NCI-H69 (cell line): ENCODE data around the gene GCKR.
"Not testable (repeated sequence)": the region's sequence is repeated elsewhere in the genome, so short reads cannot be mapped to it uniquely, and the experiment has no call there.

ENCODE experiments used
- DNase-seq: peaks from one replicate; lab custom pipeline; 2025; lab: John Stamatoyannopoulos, UW

The GCKR gene

GRCh38 chr2:27518113-27518781 lies 21.6 kb downstream of the GCKR start:
- DNase-seq = no peak

GRCh38 chr2:27518782-27519113 lies 22.1 kb downstream of the GCKR start:
- DNase-seq = no peak

- DNase-seq = no peak
Measured at GRCh38 chr2:27520316-27520715, 23.7 kb downstream of the GCKR start.

GRCh38 chr2:27522400-27522945 lies 25.8 kb downstream of the GCKR start:
- no peak for DNase-seq

- DNase-seq = no peak
Measured at GRCh38 chr2:27527182-27527581, 30.5 kb downstream of the GCKR start.

GRCh38 chr2:27531983-27532382 lies 35.3 kb downstream of the GCKR start:
- DNase-seq = no peak

GRCh38 chr2:27537287-27537686 lies 40.6 kb downstream of the GCKR start:
- DNase-seq = no peak

- DNase-seq = not testable (repeated sequence)
Measured at GRCh38 chr2:27538839-27539450, 42.3 kb downstream of the GCKR start.

GRCh38 chr2:27539649-27540048 lies 43.0 kb downstream of the GCKR start:
- DNase-seq = not testable (repeated sequence)

- no peak for DNase-seq
Measured at GRCh38 chr2:27544143-27544821, 47.6 kb downstream of the GCKR start.

- DNase-seq = no peak
Measured at GRCh38 chr2:27545348-27546141, 48.9 kb downstream of the GCKR start.

- DNase-seq = no peak
Measured at GRCh38 chr2:27549303-27549702, 52.7 kb downstream of the GCKR start.

- no peak for DNase-seq
Measured at GRCh38 chr2:27551514-27551913, 54.9 kb downstream of the GCKR start.

- no peak for DNase-seq
Measured at GRCh38 chr2:27552941-27553340, 56.3 kb downstream of the GCKR start.

GRCh38 chr2:27554451-27554850 lies 57.8 kb downstream of the GCKR start:
- DNase-seq = not testable (repeated sequence)

- no peak for DNase-seq
Measured at GRCh38 chr2:27559228-27559627, 62.6 kb downstream of the GCKR start.

GRCh38 chr2:27561060-27561459 lies 64.4 kb downstream of the GCKR start:
- DNase-seq = no peak

GRCh38 chr2:27566628-27567027 lies 70.0 kb downstream of the GCKR start:
- no peak for DNase-seq

GRCh38 chr2:27569398-27569797 lies 72.8 kb downstream of the GCKR start:
- no peak for DNase-seq

GRCh38 chr2:27571197-27571596 lies 74.6 kb downstream of the GCKR start:
- DNase-seq = no peak

GRCh38 chr2:27571681-27572080 lies 75.0 kb downstream of the GCKR start:
- no peak for DNase-seq

GRCh38 chr2:27572439-27572838 lies 75.8 kb downstream of the GCKR start:
- no peak for DNase-seq
